ENCODE data around the gene POM121L2. TPM values are rescaled to one million over a fixed set of nuclear protein-coding genes. Genes with fewer than 3 reads are reported as not detected.
A peak's percentile ranks its signal among the peaks of the same experiment; 100 is the strongest.

POM121L2 gene
- total RNA-seq, 1 experiment from 2014 or later, result not detected

DNA sequence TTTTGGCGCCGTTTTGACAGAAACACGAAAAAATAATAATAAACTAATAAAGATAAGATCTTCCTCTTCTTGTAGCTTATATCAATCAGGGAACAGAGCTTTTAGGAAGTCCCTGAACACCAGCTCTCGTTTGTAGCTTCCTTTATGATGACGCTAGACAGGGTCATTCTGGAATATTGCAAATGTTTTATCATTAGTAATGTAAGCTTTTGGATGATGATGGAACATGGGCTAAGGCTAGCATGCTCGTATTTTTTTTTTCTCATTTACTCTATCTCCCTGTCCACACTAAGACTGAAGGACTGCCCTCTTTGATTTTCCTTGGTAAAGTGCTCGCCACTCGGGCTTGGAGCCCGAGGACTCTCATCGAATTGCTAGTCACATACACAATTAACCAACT, 22.1 kb upstream of the POM121L2 start:
- Histone ChIP-seq H3K27ac (ENCODE audit: low read depth, low read length) (no peak overlapping the region), H3K9ac (ENCODE audit: low read length) (no peak overlapping the region), H3K9me3 (ENCODE audit: control insufficient read depth in 1 of 2, insufficient read depth in 1 of 2, low read depth in 1 of 2, low read length in 2 of 2) (no peaks in the 10 kb centered on the region), H3K36me3 (ENCODE audit: control insufficient read depth in 1 of 2, insufficient read depth in 2 of 2, low read length in 2 of 2) (no peaks in the 10 kb centered on the region), H3K79me2 (ENCODE audit: insufficient read depth, low read length) (no peaks in the 10 kb centered on the region), H4K20me1 (ENCODE audit: insufficient read depth) (no peaks in the 10 kb centered on the region), H3K4me2 (ENCODE audit: low read length) (peak overlapping the region; percentile 84), H3K4me1 (ENCODE audit: control insufficient read depth in 1 of 2, insufficient read depth in 2 of 2, low read length in 2 of 2) (peaks cover 10 to 19% of the 10 kb centered on the region in 2 experiments; a peak in 3 of 4 replicates), H3K27me3 (ENCODE audit: insufficient read depth, low read length) (no peaks in the 10 kb centered on the region), H3K9me2 (ENCODE audit: insufficient read depth) (no peaks in the 10 kb centered on the region), H3K4me3 (replicated peaks in 1 of 2; ENCODE audit: low read depth in 1 of 2, low read length in 2 of 2) (peak overlapping the region in 1 of 2 experiments; percentile 58), H2AFZ (ENCODE audit: low read depth, low read length, poor library complexity, severe bottlenecking) (peak overlapping the region; percentile 91)
- TF ChIP-seq EZH2phosphoT487 (IDR thresholded peaks at IDR 0.05; ENCODE audit: borderline replicate concordance), result no peak
- no peak for TF ChIP-seq EGR1 (IDR thresholded peaks at IDR 0.05; ENCODE audit: low read depth)
- TF ChIP-seq, protein P1, sequence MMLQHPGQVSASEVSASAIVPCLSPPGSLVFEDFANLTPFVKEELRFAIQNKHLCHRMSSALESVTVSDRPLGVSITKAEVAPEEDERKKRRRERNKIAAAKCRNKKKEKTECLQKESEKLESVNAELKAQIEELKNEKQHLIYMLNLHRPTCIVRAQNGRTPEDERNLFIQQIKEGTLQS (IDR thresholded peaks at IDR 0.05), result no peak
- no peak for TF ChIP-seq CBX3 (IDR thresholded peaks at IDR 0.05; ENCODE audit: low read depth)
- no peak for TF ChIP-seq RAD21 (IDR thresholded peaks at IDR 0.05; ENCODE audit: low read depth)
- TF ChIP-seq, protein P2, sequence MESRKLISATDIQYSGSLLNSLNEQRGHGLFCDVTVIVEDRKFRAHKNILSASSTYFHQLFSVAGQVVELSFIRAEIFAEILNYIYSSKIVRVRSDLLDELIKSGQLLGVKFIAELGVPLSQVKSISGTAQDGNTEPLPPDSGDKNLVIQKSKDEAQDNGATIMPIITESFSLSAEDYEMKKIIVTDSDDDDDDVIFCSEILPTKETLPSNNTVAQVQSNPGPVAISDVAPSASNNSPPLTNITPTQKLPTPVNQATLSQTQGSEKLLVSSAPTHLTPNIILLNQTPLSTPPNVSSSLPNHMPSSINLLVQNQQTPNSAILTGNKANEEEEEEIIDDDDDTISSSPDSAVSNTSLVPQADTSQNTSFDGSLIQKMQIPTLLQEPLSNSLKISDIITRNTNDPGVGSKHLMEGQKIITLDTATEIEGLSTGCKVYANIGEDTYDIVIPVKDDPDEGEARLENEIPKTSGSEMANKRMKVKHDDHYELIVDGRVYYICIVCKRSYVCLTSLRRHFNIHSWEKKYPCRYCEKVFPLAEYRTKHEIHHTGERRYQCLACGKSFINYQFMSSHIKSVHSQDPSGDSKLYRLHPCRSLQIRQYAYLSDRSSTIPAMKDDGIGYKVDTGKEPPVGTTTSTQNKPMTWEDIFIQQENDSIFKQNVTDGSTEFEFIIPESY (IDR thresholded peaks at IDR 0.05; ENCODE audit: extremely low read depth, insufficient replicate concordance, low read length), result no peak
- TF ChIP-seq SIN3A (IDR thresholded peaks at IDR 0.05; ENCODE audit: low read depth), result no peak
- no peak for TF ChIP-seq SRF (IDR thresholded peaks at IDR 0.05; ENCODE audit: low read depth)
- TF ChIP-seq, protein P3, sequence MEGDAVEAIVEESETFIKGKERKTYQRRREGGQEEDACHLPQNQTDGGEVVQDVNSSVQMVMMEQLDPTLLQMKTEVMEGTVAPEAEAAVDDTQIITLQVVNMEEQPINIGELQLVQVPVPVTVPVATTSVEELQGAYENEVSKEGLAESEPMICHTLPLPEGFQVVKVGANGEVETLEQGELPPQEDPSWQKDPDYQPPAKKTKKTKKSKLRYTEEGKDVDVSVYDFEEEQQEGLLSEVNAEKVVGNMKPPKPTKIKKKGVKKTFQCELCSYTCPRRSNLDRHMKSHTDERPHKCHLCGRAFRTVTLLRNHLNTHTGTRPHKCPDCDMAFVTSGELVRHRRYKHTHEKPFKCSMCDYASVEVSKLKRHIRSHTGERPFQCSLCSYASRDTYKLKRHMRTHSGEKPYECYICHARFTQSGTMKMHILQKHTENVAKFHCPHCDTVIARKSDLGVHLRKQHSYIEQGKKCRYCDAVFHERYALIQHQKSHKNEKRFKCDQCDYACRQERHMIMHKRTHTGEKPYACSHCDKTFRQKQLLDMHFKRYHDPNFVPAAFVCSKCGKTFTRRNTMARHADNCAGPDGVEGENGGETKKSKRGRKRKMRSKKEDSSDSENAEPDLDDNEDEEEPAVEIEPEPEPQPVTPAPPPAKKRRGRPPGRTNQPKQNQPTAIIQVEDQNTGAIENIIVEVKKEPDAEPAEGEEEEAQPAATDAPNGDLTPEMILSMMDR (IDR thresholded peaks at IDR 0.05 in 2 of 3, conservative IDR thresholded peaks at IDR 0.05 in 1 of 3; ENCODE audit: borderline replicate concordance in 1 of 3, insufficient read depth in 1 of 3, low read depth in 2 of 3, low read length in 2 of 3), result no peak
- BruUV-seq (replicated peaks), result no TSS peak
- ATAC-seq (no peak), DNase-seq (ENCODE audit: low read depth, low spot score) (no peak)
- ChIA-PET RAD21 (ENCODE audit: low non-redundant PET in 1 of 2, low total read pairs in 2 of 2, uncharacterized antibody in 2 of 2, unreplicated experiment in 2 of 2) (no interaction called here), CTCF (interaction anchor here (1.0 kb wide), 1 partner anchor 38 kb away, joined by 3 read pairs; no protein-coding TSS in a partner anchor), POLR2A (no interaction called here)
- intact Hi-C loops (cut with micrococcal nuclease), result loop anchor here (5.0 kb wide), 1 partner anchor 37 kb away; no protein-coding TSS in a partner anchor
